KOPT-K1 (cell line): Measurements from ENCODE around the gene RNASEH2B.
A peak's percentile ranks its signal among the peaks of the same experiment; 100 is the strongest.

Experiments
- H3K27ac ChIP-seq: fragments of 200-600 bp; sonication (generic); 2 replicates; pipeline ENCODE4 v1.5.1; 2016; ENCODE audit warnings: antibody characterized with exemption, mild to moderate bottlenecking, low read depth, low read length; ENCODE audit not compliant: poor library complexity, severe bottlenecking
- H3K36me3 ChIP-seq: fragments of 200-600 bp; sonication (generic); 2 replicates; pipeline ENCODE4 v1.5.1; 2017; ENCODE audit warnings: antibody characterized with exemption, mild to moderate bottlenecking, low read length, moderate library complexity; ENCODE audit not compliant: insufficient read depth
- H3K9me3 ChIP-seq: fragments of 200-600 bp; sonication (generic); 2 replicates; pipeline ENCODE4 v1.5.1; 2017; ENCODE audit warnings: antibody characterized with exemption, low read length, mild to moderate bottlenecking; ENCODE audit not compliant: insufficient read depth, poor library complexity, severe bottlenecking

The RNASEH2B gene

GRCh38 chr13:50990818-50991506, 81.4 kb downstream of the RNASEH2B start:
- Histone ChIP-seq H3K36me3 (no peaks in the 10 kb centered on the region), H3K27ac (peak overlapping the region; percentile 80), H3K9me3 (no peaks in the 10 kb centered on the region)

- no peaks in the 10 kb centered on the region for H3K36me3 ChIP-seq
- peak overlapping the region; percentile 80 for H3K27ac ChIP-seq
- H3K9me3 ChIP-seq = no peaks in the 10 kb centered on the region
Measured at GRCh38 chr13:50991579-50992521, 82.3 kb downstream of the RNASEH2B start.

- no peaks in the 10 kb centered on the region for H3K9me3 ChIP-seq
- H3K36me3 ChIP-seq = no peaks in the 10 kb centered on the region
- H3K27ac ChIP-seq = peak overlapping the region; percentile 80
Measured at GRCh38 chr13:50993371-50993770, 83.8 kb downstream of the RNASEH2B start.

- no peaks in the 10 kb centered on the region for H3K9me3 ChIP-seq
- H3K27ac ChIP-seq = no peak overlapping the region
- H3K36me3 ChIP-seq = no peaks in the 10 kb centered on the region
Measured at GRCh38 chr13:50993934-50994333, 84.3 kb downstream of the RNASEH2B start.

- H3K27ac ChIP-seq = no peak overlapping the region
- H3K9me3 ChIP-seq = no peaks in the 10 kb centered on the region
- H3K36me3 ChIP-seq = no peaks in the 10 kb centered on the region
Measured at GRCh38 chr13:50994651-50995050, 85.1 kb downstream of the RNASEH2B start.

GRCh38 chr13:50995854-50996253, 86.3 kb downstream of the RNASEH2B start:
- no peaks in the 10 kb centered on the region for H3K9me3 ChIP-seq
- no peak overlapping the region for H3K27ac ChIP-seq
- H3K36me3 ChIP-seq = no peaks in the 10 kb centered on the region

GRCh38 chr13:50998326-50998725, 88.7 kb downstream of the RNASEH2B start:
- no peaks in the 10 kb centered on the region for H3K9me3 ChIP-seq

GRCh38 chr13:50999641-51000040, 90.0 kb downstream of the RNASEH2B start:
- H3K27ac ChIP-seq = no peak overlapping the region

More at GRCh38 chr13:50998326-50998725, 88.7 kb downstream of the RNASEH2B start:
- H3K27ac ChIP-seq = no peak overlapping the region
- no peaks in the 10 kb centered on the region for H3K36me3 ChIP-seq

GRCh38 chr13:51000061-51000460, 90.5 kb downstream of the RNASEH2B start:
- H3K36me3 ChIP-seq = no peaks in the 10 kb centered on the region
- no peaks in the 10 kb centered on the region for H3K9me3 ChIP-seq
- H3K27ac ChIP-seq = no peak overlapping the region

More at GRCh38 chr13:50999641-51000040, 90.0 kb downstream of the RNASEH2B start:
- Histone ChIP-seq H3K9me3 (no peaks in the 10 kb centered on the region), H3K36me3 (no peaks in the 10 kb centered on the region)

GRCh38 chr13:51000571-51001260, 91.1 kb downstream of the RNASEH2B start:
- H3K36me3 ChIP-seq = no peaks in the 10 kb centered on the region
- no peaks in the 10 kb centered on the region for H3K9me3 ChIP-seq
- H3K27ac ChIP-seq = no peak overlapping the region

GRCh38 chr13:51001335-51001734, 91.7 kb downstream of the RNASEH2B start:
- Histone ChIP-seq H3K36me3 (no peaks in the 10 kb centered on the region), H3K27ac (no peak overlapping the region), H3K9me3 (no peaks in the 10 kb centered on the region)

GRCh38 chr13:51002736-51003135, 93.1 kb downstream of the RNASEH2B start:
- Histone ChIP-seq H3K27ac (no peak overlapping the region), H3K36me3 (no peaks in the 10 kb centered on the region), H3K9me3 (no peaks in the 10 kb centered on the region)

GRCh38 chr13:51003642-51004041, 94.1 kb downstream of the RNASEH2B start:
- no peaks in the 10 kb centered on the region for H3K9me3 ChIP-seq
- H3K36me3 ChIP-seq = no peaks in the 10 kb centered on the region
- H3K27ac ChIP-seq = no peak overlapping the region

GRCh38 chr13:51004111-51004865, 94.7 kb downstream of the RNASEH2B start:
- Histone ChIP-seq H3K36me3 (no peaks in the 10 kb centered on the region), H3K9me3 (no peaks in the 10 kb centered on the region), H3K27ac (no peak overlapping the region)
